ENCODE results near the gene PPP1R16B. TPM values are rescaled to one million over a fixed set of nuclear protein-coding genes. Genes with fewer than 3 reads are reported as not detected.

Gene PPP1R16B
- total and polyA plus RNA-seq, 10 of the 15 experiments (the other 5 are each of a cell fraction or from before 2014, with no cell fraction given): 13.4 to 90.2 (median 66.7) TPM

- no peak overlapping the region for H3K4me2 ChIP-seq (ENCODE audit: control insufficient read depth, insufficient read depth)
- H2AFZ ChIP-seq (ENCODE audit: control insufficient read depth, low read depth, low read length): no peak overlapping the region
- ChIA-PET RAD21 (ENCODE audit: unreplicated experiment) (interaction anchor here (1.0 kb wide), 1 partner anchor 39 kb away, joined by 3 read pairs; no protein-coding TSS in a partner anchor), POLR2A (interaction anchor here (9.9 kb wide), 1 partner anchor 9 kb away, joined by 93 read pairs; no protein-coding TSS in a partner anchor), CTCF (interaction anchor here (0.8 to 1.4 kb wide), 2 partner anchors 9 to 25 kb away, joined by 3 read pairs; no protein-coding TSS in a partner anchor), SMC1A (ENCODE audit: uncharacterized antibody, unreplicated experiment) (interaction anchor here (0.7 to 1.2 kb wide), 3 partner anchors 11 to 102 kb away, joined by 3 to 6 read pairs (median 4); no protein-coding TSS in a partner anchor)
- H3K9me3 ChIP-seq (replicated peaks; ENCODE audit: control insufficient read depth, insufficient read depth, low read length): no peaks in the 10 kb centered on the region
- peaks cover 17 to 31% of the 10 kb centered on the region in 2 experiments for H3K36me3 ChIP-seq (ENCODE audit: control insufficient read depth in 2 of 2, insufficient read depth in 2 of 2, low read length in 1 of 2)
- no peak for FAIRE-seq
- TF ChIP-seq USF1 (IDR thresholded peaks at IDR 0.05; ENCODE audit: borderline replicate concordance, extremely low read length, insufficient read depth, low read depth, low read length) (peak; percentile 18), NBN (IDR thresholded peaks at IDR 0.05) (no peak)
- whole genome bisulfite sequencing (ENCODE audit: insufficient coverage, insufficient replicate concordance, low lambda C conversion rate, missing lambda C conversion rate): 98% methylated on average over 8 of the region's 8 CpGs
- no peaks in the 10 kb centered on the region for H4K20me1 ChIP-seq (ENCODE audit: control insufficient read depth, insufficient read depth)
- H3K4me3 ChIP-seq: no peak overlapping the region
- peaks cover 14% of the 10 kb centered on the region for H3K4me1 ChIP-seq (ENCODE audit: control insufficient read depth, insufficient read depth, low read length)
- no peak overlapping the region for H3K9ac ChIP-seq (ENCODE audit: control insufficient read depth, insufficient read depth, low read length)
- intact Hi-C loops (cut with micrococcal nuclease; ENCODE audit: unreplicated experiment): no loop called here
- H3K79me2 ChIP-seq (ENCODE audit: control insufficient read depth, insufficient read depth, low read length): peaks cover 59% of the 10 kb centered on the region
- in situ Hi-C loops (cut with MboI): no loop called here
- no peak for DNase-seq (ENCODE audit: low read depth, low spot score)
- H3K27ac ChIP-seq (ENCODE audit: control insufficient read depth, insufficient read depth): no peak overlapping the region
- H3K27me3 ChIP-seq (replicated peaks in 1 of 2; ENCODE audit: control insufficient read depth in 2 of 2, insufficient read depth in 2 of 2, low read length in 1 of 2): no peaks in the 10 kb centered on the region
- ATAC-seq: no peak
- no TSS peak for BruUV-seq (replicated peaks)
These were observed 48.3 kb downstream of the PPP1R16B start for GRCh38 chr20:38853759-38854158.

GRCh38 chr20:38854654-38855066 lies 49.2 kb downstream of the PPP1R16B start:
- CTCF ChIA-PET: interaction anchor here (0.6 to 9.1 kb wide), 3 partner anchors 12 to 134 kb away, joined by 3 to 160 read pairs (median 4); partner anchors contain the start of gene PPP1R16B
- Histone ChIP-seq H3K79me2 (ENCODE audit: control insufficient read depth, insufficient read depth, low read length) (peaks cover 60% of the 10 kb centered on the region), H3K9ac (ENCODE audit: control insufficient read depth, insufficient read depth, low read length) (no peak overlapping the region), H3K9me3 (replicated peaks; ENCODE audit: control insufficient read depth, insufficient read depth, low read length) (no peaks in the 10 kb centered on the region), H3K4me1 (ENCODE audit: control insufficient read depth, insufficient read depth, low read length) (peaks cover 22% of the 10 kb centered on the region), H3K4me2 (ENCODE audit: control insufficient read depth, insufficient read depth) (no peak overlapping the region), H2AFZ (ENCODE audit: control insufficient read depth, low read depth, low read length) (no peak overlapping the region), H3K27ac (ENCODE audit: control insufficient read depth, insufficient read depth) (no peak overlapping the region), H3K27me3 (replicated peaks in 1 of 2; ENCODE audit: control insufficient read depth in 2 of 2, insufficient read depth in 2 of 2, low read length in 1 of 2) (no peaks in the 10 kb centered on the region), H3K36me3 (ENCODE audit: control insufficient read depth in 2 of 2, insufficient read depth in 2 of 2, low read length in 1 of 2) (peaks cover 17 to 26% of the 10 kb centered on the region in 2 experiments), H3K4me3 (no peak overlapping the region), H4K20me1 (ENCODE audit: control insufficient read depth, insufficient read depth) (no peaks in the 10 kb centered on the region)
- intact Hi-C loops (cut with micrococcal nuclease; ENCODE audit: unreplicated experiment) (no loop called here), in situ Hi-C loops (cut with MboI) (no loop called here)
- WGBS (ENCODE audit: insufficient coverage, insufficient replicate concordance, low lambda C conversion rate, missing lambda C conversion rate): 100% methylated on average over 3 of the region's 3 CpGs
- ATAC-seq (no peak), FAIRE-seq (no peak), DNase-seq (ENCODE audit: low read depth, low spot score) (no peak)
- BruUV-seq (replicated peaks): no TSS peak
- TF ChIP-seq NFYA (IDR thresholded peaks at IDR 0.05; ENCODE audit: borderline replicate concordance, low read depth, low read length) (no peak), NRF1 (conservative IDR thresholded peaks at IDR 0.05; ENCODE audit: low read depth, low read length) (no peak), TBL1XR1 (IDR thresholded peaks at IDR 0.05; ENCODE audit: low read depth, low read length) (no peak)
- POLR2A ChIA-PET: interaction anchor here (0.6 to 9.9 kb wide), 2 partner anchors 10 to 79 kb away, joined by 3 to 93 read pairs; no protein-coding TSS in a partner anchor
- SMC1A ChIA-PET (ENCODE audit: uncharacterized antibody, unreplicated experiment): interaction anchor here (0.7 to 13.6 kb wide), 4 partner anchors 10 to 46 kb away, joined by 3 to 248 read pairs (median 129); partner anchors contain the start of gene PPP1R16B
- RAD21 ChIA-PET (ENCODE audit: unreplicated experiment): interaction anchor here (2.5 to 10.1 kb wide), 3 partner anchors 10 to 47 kb away, joined by 12 to 125 read pairs (median 108); partner anchors contain the start of gene PPP1R16B

All from GM12878 (cell line).